Stomach (tissue), 4 donors: ENCODE results near the gene SLC5A10.

Source experiments
- POLR2A ChIP-seq, 4 donors: fragments of 450-650 bp; IDR thresholded peaks; one replicate each; pipeline ENCODE4 v1.6.1; 2016; ENCODE audit warnings: antibody characterized with exemption in 4 of 4, control low read depth in 2 of 4, mild to moderate bottlenecking in 1 of 4, moderate library complexity in 1 of 4
- POLR2AphosphoS5 ChIP-seq, 3 donors: sonication (generic); formaldehyde crosslinking; IDR thresholded peaks; one replicate each; pipeline ENCODE4 v1.6.1; 2016; ENCODE audit warnings: antibody characterized with exemption in 3 of 3
- TF ChIP-seq, protein P1 (sequence below), 7 experiments: fragments of 450-650 bp in 4 of 7; fragments of 200-600 bp in 3 of 7; sonication (generic) in 3 of 7; IDR thresholded peaks; one replicate each; pipeline ENCODE4 v1.5.1; 2016 to 2019; ENCODE audit warnings: antibody characterized with exemption in 7 of 7, control low read depth in 2 of 7, mild to moderate bottlenecking in 1 of 7

DNA sequence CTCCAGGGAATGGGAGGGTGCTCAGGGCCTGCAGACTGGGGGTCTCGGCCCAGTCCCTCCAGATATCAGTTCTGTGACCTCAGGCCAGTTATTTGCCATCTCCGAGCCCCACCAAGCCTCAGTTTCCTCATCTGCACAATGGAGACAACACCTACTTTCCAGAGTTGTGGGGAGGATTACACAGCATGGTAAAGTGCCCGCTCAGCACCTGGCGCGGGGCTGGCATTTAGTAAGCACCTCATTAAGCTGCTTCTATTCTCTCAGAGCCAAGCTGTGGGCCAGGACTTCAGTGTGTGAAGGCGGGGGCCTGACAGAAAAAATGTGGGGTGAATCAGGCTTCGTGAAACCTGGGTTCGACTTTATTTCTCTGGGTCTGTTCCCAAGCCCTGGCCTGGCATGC is 47.4 kb downstream of the SLC5A10 start:
- TF ChIP-seq POLR2AphosphoS5 (IDR thresholded peaks at IDR 0.05) (no peak), POLR2A (IDR thresholded peaks at IDR 0.05) (no peak)
- TF ChIP-seq, protein P1, sequence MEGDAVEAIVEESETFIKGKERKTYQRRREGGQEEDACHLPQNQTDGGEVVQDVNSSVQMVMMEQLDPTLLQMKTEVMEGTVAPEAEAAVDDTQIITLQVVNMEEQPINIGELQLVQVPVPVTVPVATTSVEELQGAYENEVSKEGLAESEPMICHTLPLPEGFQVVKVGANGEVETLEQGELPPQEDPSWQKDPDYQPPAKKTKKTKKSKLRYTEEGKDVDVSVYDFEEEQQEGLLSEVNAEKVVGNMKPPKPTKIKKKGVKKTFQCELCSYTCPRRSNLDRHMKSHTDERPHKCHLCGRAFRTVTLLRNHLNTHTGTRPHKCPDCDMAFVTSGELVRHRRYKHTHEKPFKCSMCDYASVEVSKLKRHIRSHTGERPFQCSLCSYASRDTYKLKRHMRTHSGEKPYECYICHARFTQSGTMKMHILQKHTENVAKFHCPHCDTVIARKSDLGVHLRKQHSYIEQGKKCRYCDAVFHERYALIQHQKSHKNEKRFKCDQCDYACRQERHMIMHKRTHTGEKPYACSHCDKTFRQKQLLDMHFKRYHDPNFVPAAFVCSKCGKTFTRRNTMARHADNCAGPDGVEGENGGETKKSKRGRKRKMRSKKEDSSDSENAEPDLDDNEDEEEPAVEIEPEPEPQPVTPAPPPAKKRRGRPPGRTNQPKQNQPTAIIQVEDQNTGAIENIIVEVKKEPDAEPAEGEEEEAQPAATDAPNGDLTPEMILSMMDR (IDR thresholded peaks at IDR 0.05): no peak
